Activated CD4-positive, alpha-beta T cell treated with anti-CD3 and anti-CD28 coated beads for 36 hours (primary cell): ENCODE measurements around the gene KHDC4. TPM values are rescaled to one million over a fixed set of nuclear protein-coding genes. Genes with fewer than 3 reads are reported as not detected.
"Not testable (repeated sequence)": the region's sequence is repeated elsewhere in the genome, so short reads cannot be mapped to it uniquely, and the experiment has no call there.

Experiments
- ATAC-seq: fragments of 200-7000 bp; cut with Tn5 transposase; one replicate; pipeline ENCODE4 v1.10.0; 2021; ENCODE audit warnings: mild to moderate bottlenecking, moderate library complexity
- CTCF ChIA-PET: fragments of 350-600 bp; sonication (Branson Sonifier 250); formaldehyde crosslinking; loops from one replicate; lab custom pipeline; 2021; ENCODE audit warnings: antibody characterized with exemption; lab: Charles Lee
- POLR2A ChIA-PET: fragments of 350-600 bp; sonication (Branson Sonifier 250); formaldehyde crosslinking; loops from one replicate; lab custom pipeline; 2021; ENCODE audit warnings: antibody characterized with exemption, inconsistent platforms; lab: Charles Lee
- DNase-seq: peaks from one replicate; pipeline ENCODE4 v3.0.0-alpha.2; 2020
- H3K27ac Mint-ChIP-seq: one replicate; pipeline ENCODE4 v1.8.0; 2021; ENCODE audit warnings: mixed read lengths
- H3K27me3 Mint-ChIP-seq: one replicate; pipeline ENCODE4 v1.8.0; 2021; ENCODE audit warnings: mixed read lengths
- H3K36me3 Mint-ChIP-seq: one replicate; pipeline ENCODE4 v1.8.0; 2021; ENCODE audit warnings: low read depth, mixed read lengths
- H3K4me1 Mint-ChIP-seq: one replicate; pipeline ENCODE4 v1.8.0; 2021; ENCODE audit warnings: mixed read lengths
- H3K4me3 Mint-ChIP-seq: one replicate; pipeline ENCODE4 v1.8.0; 2021; ENCODE audit warnings: mild to moderate bottlenecking, moderate library complexity, mixed read lengths
- H3K9me3 Mint-ChIP-seq: one replicate; pipeline ENCODE4 v1.8.0; 2021; ENCODE audit warnings: low read depth, mixed read lengths
- intact Hi-C, 2 experiments: fragments of 100-400 bp; cut with DNase I in 1 of 2; cut with micrococcal nuclease in 1 of 2; formaldehyde crosslinking; loops; one replicate each; pipeline versions ENCODE4 v1.14.2 to v1.15.1; 2022 to 2024; cut with DNase I, micrococcal nuclease
- total RNA-seq, 2 experiments: library from RNA; stranded (reverse); gene quantifications; one replicate each; pipeline ENCODE4 v1.2.3, GENCODE V29; 2021

Gene KHDC4
- total RNA-seq, 2 experiments from 2014 or later: 68.7 to 97.5 TPM

DNA sequence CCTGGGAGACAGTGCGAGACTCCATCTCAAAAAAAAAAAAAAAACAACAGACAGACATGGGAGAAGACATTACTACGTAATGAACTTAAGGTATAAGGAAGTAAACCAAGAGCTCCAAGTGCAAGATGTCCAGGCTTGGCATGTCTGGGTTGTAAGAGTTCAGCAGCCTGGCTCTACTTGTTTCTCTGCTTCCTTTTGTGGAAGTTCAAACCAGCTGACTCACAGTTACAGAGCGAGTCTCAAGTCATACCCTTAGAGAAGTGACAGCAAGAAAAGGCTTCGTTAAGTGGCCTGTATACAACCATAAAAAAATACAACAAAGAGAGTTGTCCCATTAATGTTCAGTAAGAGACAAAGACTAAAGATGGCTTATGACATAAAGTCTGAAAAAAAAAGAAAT lies 24.3 kb downstream of the KHDC4 start:
- H3K36me3 Mint-ChIP-seq: peaks cover 47% of the 10 kb centered on the region
- intact Hi-C loops: loop anchor here in 1 of 2 experiments (2.0 to 5.0 kb wide), 3 partner anchors 223 to 647 kb away; partner anchors contain the start of genes CCT3, DAP3, SCAMP3 and TSACC
- peaks cover 19% of the 10 kb centered on the region for H3K4me1 Mint-ChIP-seq
- H3K27ac Mint-ChIP-seq: peak overlapping the region; percentile 66
- H3K27me3 Mint-ChIP-seq: no peaks in the 10 kb centered on the region
- peak overlapping the region; percentile 85 for H3K4me3 Mint-ChIP-seq
- ChIA-PET CTCF (interaction anchor here (0.6 to 1.0 kb wide), 3 partner anchors 80 to 313 kb away, joined by 3 to 6 read pairs (median 4); no protein-coding TSS in a partner anchor), POLR2A (interaction anchor here (0.5 to 0.9 kb wide), 2 partner anchors 15 to 36 kb away, joined by 3 to 4 read pairs; no protein-coding TSS in a partner anchor)
- no peak for ATAC-seq
- no peaks in the 10 kb centered on the region for H3K9me3 Mint-ChIP-seq
- no peak for DNase-seq

DNA sequence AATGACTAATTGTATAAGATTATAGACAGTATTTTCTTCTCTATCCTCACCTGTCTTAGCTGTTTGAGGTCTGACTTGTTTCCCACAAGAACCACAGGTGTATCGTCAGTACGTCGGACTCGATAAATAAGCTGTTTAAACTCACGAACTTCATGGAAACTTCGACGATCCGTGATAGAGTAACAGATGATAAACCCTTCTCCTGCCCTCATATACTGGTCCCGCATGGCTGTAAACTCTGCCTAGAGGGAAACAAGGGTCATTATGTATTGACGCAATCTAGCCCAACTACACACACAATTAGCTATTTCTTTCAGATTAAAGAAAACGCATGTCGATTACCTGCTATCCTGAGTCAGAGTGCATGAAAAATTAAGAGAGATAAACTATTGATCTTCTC lies 30.0 kb downstream of the KHDC4 start:
- ChIA-PET CTCF (interaction anchor here (1.0 to 2.0 kb wide), 6 partner anchors 9 to 731 kb away, joined by 3 to 6 read pairs (median 3); partner anchors contain the start of gene KRTCAP2), POLR2A (interaction anchor here (0.6 kb wide), 1 partner anchor 11 kb away, joined by 8 read pairs; no protein-coding TSS in a partner anchor)
- H3K27ac Mint-ChIP-seq: no peak overlapping the region
- no peak overlapping the region for H3K4me3 Mint-ChIP-seq
- no peaks in the 10 kb centered on the region for H3K27me3 Mint-ChIP-seq
- DNase-seq (no peak), ATAC-seq (no peak)
- H3K4me1 Mint-ChIP-seq: no peaks in the 10 kb centered on the region
- intact Hi-C loops: no loop called here
- H3K9me3 Mint-ChIP-seq: no peaks in the 10 kb centered on the region
- peaks cover 45% of the 10 kb centered on the region for H3K36me3 Mint-ChIP-seq

DNA sequence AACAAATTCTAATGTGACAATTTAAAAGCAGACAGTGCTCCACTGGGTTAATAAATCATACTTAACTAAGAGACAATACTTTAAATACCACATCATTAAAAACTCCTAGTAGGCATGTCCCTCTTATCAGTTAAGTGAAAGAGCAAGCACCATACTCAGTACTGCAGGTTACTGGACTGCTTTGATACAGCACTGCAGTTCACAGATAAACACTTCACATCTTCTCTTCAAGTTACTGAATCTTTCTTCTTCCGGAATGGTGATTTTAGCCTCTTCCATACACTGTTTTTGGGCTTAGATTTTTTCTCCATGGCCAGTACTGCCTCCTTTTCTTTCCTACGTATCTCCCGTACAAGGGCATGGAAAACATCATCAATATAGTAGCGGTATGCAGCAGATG lies 34.1 kb downstream of the KHDC4 start:
- intact Hi-C loops: no loop called here
- Mint-ChIP-seq H3K9me3 (no peaks in the 10 kb centered on the region), H3K27ac (no peak overlapping the region), H3K27me3 (no peaks in the 10 kb centered on the region), H3K4me1 (no peaks in the 10 kb centered on the region), H3K36me3 (peaks cover 43% of the 10 kb centered on the region), H3K4me3 (no peak overlapping the region)
- CTCF ChIA-PET: interaction anchor here (0.6 kb wide), 1 partner anchor 906 kb away, joined by 3 read pairs; no protein-coding TSS in a partner anchor
- no peak for DNase-seq
- POLR2A ChIA-PET: no interaction called here
- no peak for ATAC-seq

DNA sequence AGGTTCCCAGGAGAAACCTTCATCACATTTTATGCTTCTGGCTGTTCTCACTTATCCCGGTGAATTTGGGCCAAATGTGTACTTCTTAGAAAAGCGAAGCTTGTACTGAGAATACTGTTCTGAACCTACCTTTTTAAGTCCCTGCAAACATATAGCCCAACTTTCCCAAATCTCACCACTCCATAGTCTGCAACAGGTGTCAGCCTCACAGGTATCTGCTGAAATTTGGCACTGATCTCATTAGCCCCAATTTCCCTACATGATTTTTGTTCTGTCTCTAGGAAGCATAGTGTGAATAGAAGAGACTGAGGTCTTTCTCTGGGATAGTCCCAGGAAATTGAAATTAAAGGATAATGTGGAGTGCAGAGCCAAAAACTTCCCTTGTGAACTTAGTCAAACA lies 34.5 kb downstream of the KHDC4 start:
- no peak for ATAC-seq
- no peak for DNase-seq
- POLR2A ChIA-PET: interaction anchor here (0.8 kb wide), 1 partner anchor 18 kb away, joined by 3 read pairs; no protein-coding TSS in a partner anchor
- CTCF ChIA-PET: no interaction called here
- no peaks in the 10 kb centered on the region for H3K27me3 Mint-ChIP-seq
- peaks cover 41% of the 10 kb centered on the region for H3K36me3 Mint-ChIP-seq
- peak overlapping the region; percentile 20 for H3K27ac Mint-ChIP-seq
- H3K4me3 Mint-ChIP-seq: no peak overlapping the region
- H3K9me3 Mint-ChIP-seq: no peaks in the 10 kb centered on the region
- intact Hi-C loops: no loop called here
- no peaks in the 10 kb centered on the region for H3K4me1 Mint-ChIP-seq

DNA sequence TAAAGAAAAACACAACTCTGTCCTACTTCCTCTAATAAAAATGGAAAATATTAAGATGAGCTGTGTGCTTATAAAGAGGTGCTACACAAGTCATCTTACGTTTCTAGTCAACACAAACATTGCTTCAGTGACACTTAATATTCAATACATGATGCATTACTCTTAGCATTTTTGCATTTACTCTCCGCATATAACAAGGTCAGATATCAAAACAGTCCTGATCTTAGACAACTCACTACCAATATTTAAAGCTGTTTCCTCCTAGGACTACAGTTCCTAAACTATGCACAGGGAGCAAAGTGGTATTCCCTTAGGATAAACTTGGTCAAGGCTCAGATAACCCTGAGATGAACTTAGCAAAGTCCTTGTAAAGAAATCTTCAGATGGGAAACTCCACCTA lies 35.3 kb downstream of the KHDC4 start:
- DNase-seq (no peak), ATAC-seq (no peak)
- Mint-ChIP-seq H3K27ac (no peak overlapping the region), H3K36me3 (peaks cover 33% of the 10 kb centered on the region), H3K4me1 (peaks cover 3% of the 10 kb centered on the region), H3K4me3 (no peak overlapping the region), H3K27me3 (no peaks in the 10 kb centered on the region), H3K9me3 (no peaks in the 10 kb centered on the region)
- POLR2A ChIA-PET: interaction anchor here (0.8 kb wide), 1 partner anchor 19 kb away, joined by 3 read pairs; no protein-coding TSS in a partner anchor
- CTCF ChIA-PET: no interaction called here
- intact Hi-C loops: no loop called here

DNA sequence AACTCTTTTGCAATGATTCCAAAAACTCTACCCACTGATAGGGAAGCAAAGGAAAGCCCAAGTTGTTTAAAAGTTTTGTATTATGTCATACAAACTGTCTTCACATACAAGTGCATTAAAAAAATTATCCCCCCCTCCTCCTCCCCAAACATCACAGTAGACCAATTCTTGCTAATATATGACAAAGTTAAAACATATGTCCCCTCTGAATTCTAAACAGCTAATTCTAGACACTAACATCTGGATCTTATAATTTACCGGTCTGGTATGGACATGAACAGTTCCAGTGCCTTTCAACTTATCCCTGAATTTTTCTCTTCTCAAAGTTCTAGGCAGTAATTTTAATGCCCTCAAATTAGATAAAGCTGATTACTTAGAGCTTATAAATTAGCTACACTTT lies 36.5 kb downstream of the KHDC4 start:
- H3K36me3 Mint-ChIP-seq: peaks cover 33% of the 10 kb centered on the region
- POLR2A ChIA-PET: no interaction called here
- ATAC-seq (no peak), DNase-seq (no peak)
- no peak overlapping the region for H3K4me3 Mint-ChIP-seq
- no peaks in the 10 kb centered on the region for H3K27me3 Mint-ChIP-seq
- H3K9me3 Mint-ChIP-seq: no peaks in the 10 kb centered on the region
- CTCF ChIA-PET: no interaction called here
- H3K4me1 Mint-ChIP-seq: peaks cover 14% of the 10 kb centered on the region
- peak overlapping the region; percentile 2 for H3K27ac Mint-ChIP-seq
- intact Hi-C loops: no loop called here

DNA sequence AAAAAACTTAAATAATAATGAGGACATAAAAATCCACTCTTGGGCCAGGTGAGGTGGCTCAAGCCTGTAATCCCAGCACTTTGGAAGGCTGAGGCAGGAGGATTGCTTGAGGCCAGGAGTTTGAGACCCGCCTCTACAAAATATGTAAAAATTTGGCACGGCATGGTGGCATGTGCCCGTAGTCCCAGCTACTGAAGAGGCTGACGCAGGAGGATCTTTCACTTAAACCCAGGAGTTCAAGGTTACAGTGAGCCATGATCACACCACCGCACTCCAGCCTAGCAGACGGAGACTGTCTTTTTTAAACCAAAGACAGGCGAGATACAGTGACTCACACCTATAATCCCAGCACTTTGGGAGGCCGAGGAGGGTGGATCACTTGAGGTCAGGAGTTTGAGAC lies 37.7 kb downstream of the KHDC4 start:
- POLR2A ChIA-PET, H3K27me3 Mint-ChIP-seq, CTCF ChIA-PET, intact Hi-C loops, H3K27ac Mint-ChIP-seq, DNase-seq, H3K4me3 Mint-ChIP-seq, H3K9me3 Mint-ChIP-seq, ATAC-seq: not testable (repeated sequence)
- Mint-ChIP-seq H3K36me3 (peaks cover 30% of the 10 kb centered on the region), H3K4me1 (peaks cover 18% of the 10 kb centered on the region)

DNA sequence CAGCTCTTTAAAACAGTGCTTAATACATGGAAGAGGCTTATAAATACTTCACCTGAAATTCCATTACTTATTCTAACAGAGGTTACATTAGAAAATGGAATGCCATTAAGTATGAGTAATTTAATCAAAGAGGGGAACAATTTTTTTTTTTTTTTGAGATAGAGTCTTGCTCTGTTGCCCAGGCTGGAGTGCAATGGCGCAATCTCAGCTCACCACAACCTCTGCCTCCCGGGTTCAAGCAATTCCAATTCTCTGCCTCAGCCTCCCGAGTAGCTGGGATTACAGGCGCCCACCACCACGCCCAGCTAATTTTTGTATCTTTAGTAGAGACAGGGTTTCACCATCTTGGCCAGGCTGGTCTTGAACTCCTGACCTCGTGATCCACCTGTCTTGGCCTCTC lies 38.6 kb downstream of the KHDC4 start:
- ATAC-seq, H3K9me3 Mint-ChIP-seq, H3K4me3 Mint-ChIP-seq, POLR2A ChIA-PET, intact Hi-C loops, H3K27me3 Mint-ChIP-seq, H3K27ac Mint-ChIP-seq, DNase-seq: not testable (repeated sequence)
- peaks cover 18% of the 10 kb centered on the region for H3K4me1 Mint-ChIP-seq
- H3K36me3 Mint-ChIP-seq: peaks cover 29% of the 10 kb centered on the region
- CTCF ChIA-PET: interaction anchor here (0.6 to 1.3 kb wide), 2 partner anchors 9 to 29 kb away, joined by 3 read pairs; no protein-coding TSS in a partner anchor

DNA sequence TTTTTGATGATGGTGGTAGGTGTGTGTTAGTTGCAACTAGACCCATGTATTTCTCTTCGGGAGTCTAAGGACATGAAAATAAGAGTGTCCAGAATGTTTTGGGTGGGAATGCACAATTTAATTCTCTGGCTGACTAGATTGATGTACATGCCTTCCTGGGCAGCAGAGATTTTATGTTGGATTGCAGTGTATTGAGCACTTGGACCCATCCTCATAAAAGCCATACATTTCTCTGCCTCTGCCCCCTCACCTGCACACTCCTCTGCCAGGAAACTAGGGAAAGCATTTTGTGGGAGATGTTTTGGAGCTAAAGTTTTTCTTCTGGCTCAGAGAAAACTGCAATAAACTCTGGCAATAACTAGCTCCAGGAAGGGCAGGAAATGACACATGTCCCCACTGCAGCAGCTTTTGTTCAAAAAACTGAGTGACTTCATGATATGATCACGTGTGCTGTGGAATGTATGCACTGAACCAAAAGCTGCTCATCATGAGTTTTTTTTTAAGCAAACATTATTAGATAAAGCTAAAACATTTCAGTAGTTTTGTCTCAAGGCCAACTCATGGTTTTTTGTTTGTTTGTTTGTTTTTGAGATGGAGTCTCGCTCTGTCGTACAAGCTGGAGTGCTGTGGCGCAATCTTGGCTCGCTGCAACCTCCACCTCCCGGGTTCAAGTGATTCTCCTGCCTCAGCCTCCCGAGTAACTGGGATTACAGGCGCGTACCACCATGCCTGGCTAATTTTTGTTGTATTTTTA lies 40.6 kb downstream of the KHDC4 start:
- intact Hi-C loops: no loop called here
- peak; percentile 40 for DNase-seq
- no peak overlapping the region for H3K4me3 Mint-ChIP-seq

DNA sequence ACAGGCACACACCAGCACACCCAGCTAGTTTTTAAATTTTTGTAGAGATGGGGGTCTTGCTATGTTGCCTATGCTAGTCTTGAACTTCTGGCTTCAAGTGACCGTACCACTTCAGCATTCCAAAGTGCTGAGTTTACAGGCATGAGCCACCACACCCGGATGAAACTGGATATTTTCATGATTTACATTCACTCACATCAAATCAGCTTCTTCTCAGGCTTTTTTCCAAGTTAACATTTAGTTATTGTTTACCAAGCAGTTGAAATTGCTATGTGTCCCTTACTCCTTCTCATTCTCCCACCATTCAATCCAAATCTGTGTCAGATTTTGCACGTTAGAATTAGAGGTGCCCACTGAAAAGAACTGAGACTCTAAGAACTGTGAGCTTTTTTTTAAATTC lies 41.4 kb downstream of the KHDC4 start:
- Mint-ChIP-seq H3K36me3 (peaks cover 9% of the 10 kb centered on the region), H3K9me3 (no peaks in the 10 kb centered on the region), H3K4me1 (peaks cover 18% of the 10 kb centered on the region), H3K27me3 (no peaks in the 10 kb centered on the region), H3K4me3 (no peak overlapping the region), H3K27ac (peak overlapping the region; percentile 72)
- ATAC-seq: no peak
- no peak for DNase-seq
- ChIA-PET POLR2A (no interaction called here), CTCF (interaction anchor here (0.6 to 1.8 kb wide), 7 partner anchors 9 to 97 kb away, joined by 3 to 8 read pairs (median 3); no protein-coding TSS in a partner anchor)
- intact Hi-C loops: no loop called here

More for the DNA sequence above, 40.6 kb downstream of the KHDC4 start:
- ChIA-PET POLR2A (interaction anchor here (0.5 to 0.8 kb wide), 4 partner anchors 11 to 47 kb away, joined by 5 to 11 read pairs (median 7); partner anchors contain the start of gene SYT11), CTCF (interaction anchor here (0.6 to 1.8 kb wide), 9 partner anchors 9 to 487 kb away, joined by 3 to 8 read pairs (median 3); no protein-coding TSS in a partner anchor)
- Mint-ChIP-seq H3K27me3 (no peaks in the 10 kb centered on the region), H3K36me3 (peaks cover 11% of the 10 kb centered on the region), H3K4me1 (peaks cover 18% of the 10 kb centered on the region), H3K9me3 (no peaks in the 10 kb centered on the region), H3K27ac (peak overlapping the region; percentile 72)
- peak; percentile 98 for ATAC-seq

DNA sequence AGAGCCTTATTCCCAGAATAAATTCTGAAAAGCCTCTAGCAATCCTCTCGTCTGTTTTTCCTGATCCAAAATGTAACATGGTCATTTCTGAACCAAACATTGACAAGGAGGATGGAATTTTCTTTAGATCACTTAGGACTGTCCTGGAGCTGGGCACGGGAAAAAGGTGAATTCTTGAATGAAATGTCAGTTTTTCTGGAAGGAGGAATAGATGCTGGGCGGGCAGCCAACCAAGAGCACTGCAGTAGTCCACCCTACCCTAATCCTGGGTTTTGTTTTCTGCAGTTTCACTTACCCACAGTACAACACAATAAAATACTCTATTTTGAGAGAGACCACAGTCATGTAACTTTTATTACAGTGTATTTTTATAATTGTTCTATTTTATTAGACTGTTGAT lies 44.0 kb downstream of the KHDC4 start:
- H3K27ac Mint-ChIP-seq: no peak overlapping the region
- H3K4me1 Mint-ChIP-seq: peaks cover 18% of the 10 kb centered on the region
- intact Hi-C loops: no loop called here
- H3K36me3 Mint-ChIP-seq: no peaks in the 10 kb centered on the region
- ChIA-PET POLR2A (no interaction called here), CTCF (no interaction called here)
- no peak overlapping the region for H3K4me3 Mint-ChIP-seq
- no peaks in the 10 kb centered on the region for H3K9me3 Mint-ChIP-seq
- no peaks in the 10 kb centered on the region for H3K27me3 Mint-ChIP-seq
- ATAC-seq (no peak), DNase-seq (no peak)
